K562 (cell line): ENCODE measurements around the gene TREH. TPM values are rescaled to one million over a fixed set of nuclear protein-coding genes. Genes with fewer than 3 reads are reported as not detected.

Source experiments
- ATAC-seq: fragments of 200-7000 bp; cut with Tn5 transposase; 3 replicates; pipeline ENCODE4 v1.9.1; 2020; ENCODE audit warnings: moderate library complexity
- BruUV-seq: library from RNA; stranded (reverse); fragments of 400-500 nt; replicated peaks from 2 replicates; lab custom pipeline; 2021; lab: Mats Ljungman, UMichigan
- CTCF ChIA-PET: fragments of 300-600 bp; formaldehyde crosslinking; extraction: SDS; loops from one replicate; lab custom pipeline; 2021; ENCODE audit warnings: low intra/inter-chr PET ratio; lab: Yijun Ruan, JAX
- POLR2A ChIA-PET: fragments of 300-600, 350-650 bp; sonication (Branson Sonifier 250); formaldehyde crosslinking; extraction: SDS; loops from one replicate; lab custom pipeline; 2021; ENCODE audit warnings: antibody characterized with exemption, inconsistent platforms; lab: Yijun Ruan, JAX
- DNase-seq, 4 experiments: peaks; one replicate each; pipeline versions ENCODE4 v3.0.0 to v3.0.0-alpha.2; 2011 to 2018; ENCODE audit warnings: low spot score in 3 of 4, mixed read lengths in 3 of 4; ENCODE audit errors: extremely low read depth in 1 of 4
- FAIRE-seq: peaks from 2 replicates; lab custom pipeline; 2011; peaks lifted over from hg19 to GRCh38; lab: Jason Lieb, UNC
- H2AFZ ChIP-seq: 2 replicates; pipeline ENCODE4 v1.6.0; 2011; ENCODE audit warnings: low read depth, low read length, control low read depth, inconsistent platforms
- H3K27ac ChIP-seq: fragments of 200-600 bp; 3 replicates; pipeline ENCODE4 v1.8.0; 2011; ENCODE audit warnings: low read depth, mild to moderate bottlenecking, control low read depth, inconsistent platforms, low read length, moderate library complexity, mixed read lengths; ENCODE audit errors: extremely low read depth
- H3K27me3 ChIP-seq, 2 experiments: fragments of 300-600 bp in 1 of 2; 2 replicates in 1 of 2; 3 replicates in 1 of 2; pipeline versions ENCODE4 v1.6.0 to v1.8.0; 2011; ENCODE audit warnings: inconsistent platforms in 2 of 2, low read length in 2 of 2, mild to moderate bottlenecking in 1 of 2, mixed read lengths in 1 of 2, moderate library complexity in 1 of 2; ENCODE audit not compliant: control insufficient read depth in 2 of 2, insufficient read depth in 2 of 2
- H3K36me3 ChIP-seq: fragments of 300-600 bp; 3 replicates; pipeline ENCODE4 v1.8.0; 2011; ENCODE audit warnings: mild to moderate bottlenecking, low read length, inconsistent platforms; ENCODE audit not compliant: control insufficient read depth, insufficient read depth
- H3K4me1 ChIP-seq, 2 experiments: fragments of 200-600 bp in 1 of 2; replicated peaks in 1 of 2; 2 replicates in 1 of 2; 3 replicates in 1 of 2; pipeline versions ENCODE4 v1.5.1 to v1.8.0; 2011; ENCODE audit warnings: inconsistent platforms in 2 of 2, low read length in 2 of 2, mild to moderate bottlenecking in 1 of 2, mixed read lengths in 1 of 2, moderate library complexity in 1 of 2; ENCODE audit not compliant: control insufficient read depth in 2 of 2, insufficient read depth in 2 of 2
- H3K4me2 ChIP-seq: 2 replicates; pipeline ENCODE4 v1.6.1; 2011; ENCODE audit warnings: low read length, control low read depth, inconsistent platforms, mixed read lengths; ENCODE audit not compliant: insufficient read depth
- H3K4me3 ChIP-seq: fragments of 200-600 bp; sonication (generic), shearing (Covaris generic); 2 replicates; pipeline ENCODE4 v1.5.1; 2016; ENCODE audit warnings: control low read depth, inconsistent platforms
- H3K79me2 ChIP-seq: fragments of 200-600 bp; 3 replicates; pipeline ENCODE4 v1.8.0; 2011; ENCODE audit warnings: low read length, inconsistent platforms; ENCODE audit not compliant: control insufficient read depth, insufficient read depth
- H3K9ac ChIP-seq, 2 experiments: 2 replicates each; pipeline versions ENCODE4 v1.6.0 to v1.6.1; 2011; ENCODE audit warnings: low read depth in 2 of 2, low read length in 2 of 2, control low read depth in 1 of 2, inconsistent platforms in 1 of 2, mild to moderate bottlenecking in 1 of 2, mixed read lengths in 1 of 2; ENCODE audit not compliant: insufficient read depth in 1 of 2
- H3K9me1 ChIP-seq: one replicate; pipeline ENCODE4 v1.6.0; 2011; ENCODE audit warnings: inconsistent platforms, mild to moderate bottlenecking, low read length, moderate library complexity; ENCODE audit not compliant: control insufficient read depth, insufficient read depth
- H3K9me3 ChIP-seq: replicated peaks from 2 replicates; pipeline ENCODE4 v1.5.1; 2011; ENCODE audit warnings: low read depth, low read length, inconsistent platforms; ENCODE audit not compliant: control insufficient read depth, insufficient read depth
- H4K20me1 ChIP-seq: replicated peaks from 2 replicates; pipeline ENCODE4 v1.6.1; 2011; ENCODE audit warnings: low read length, inconsistent platforms, mixed read lengths; ENCODE audit not compliant: control insufficient read depth, insufficient read depth
- MIER1 ChIP-seq: fragments of 450-650 bp; IDR thresholded peaks from 2 replicates; pipeline ENCODE4 v1.6.1; 2016; ENCODE audit warnings: antibody characterized with exemption, mild to moderate bottlenecking, low read depth
- SMARCA4 ChIP-seq: fragments of 450-650 bp; IDR thresholded peaks from 2 replicates; pipeline ENCODE4 v1.6.1; 2016
- WGBS: fragments of 100-300 bp; shearing (Covaris generic); methylation state at CpG from one replicate; pipeline ENCODE4 v1.1.6; 2016; ENCODE audit warnings: low coverage, mixed read lengths; ENCODE audit not compliant: insufficient coverage; ENCODE audit errors: missing lambda C conversion rate; 5-methylcytosine and 5-hydroxymethylcytosine counted together
- in situ Hi-C: fragments of 300-500 bp; cut with MboI; formaldehyde crosslinking; loops from 4 replicates; pipeline ENCODE4 v1.15.0; 2018; ENCODE audit warnings: inconsistent platforms, mixed read lengths
- intact Hi-C: fragments of 100-400 bp; cut with micrococcal nuclease; formaldehyde crosslinking; loops from 2 replicates; pipeline ENCODE4 v1.14.2; 2022
- polyA plus RNA-seq, 8 experiments: library from polyadenylated mRNA; depleted of rRNA in 4 of 8; stranded (reverse) in 5 of 8; unstranded in 3 of 8; fragments of >200 nt; fragmentation: Nextera tagmentation in 2 of 8; fragmentation: Illumina TruSeq in 1 of 8; extraction: Ambion mirVana in 2 of 8; extraction: Trizol in 1 of 8; gene quantifications; 2 replicates each; pipeline versions ENCODE4 v1.2.1 to v1.2.3, GENCODE V29; 2011 to 2014; ENCODE audit warnings: inconsistent platforms in 1 of 8, missing spikeins in 1 of 8
- total RNA-seq, 7 experiments: library from RNA; depleted of rRNA in 6 of 7; stranded (reverse); fragments of >200 nt in 6 of 7; fragmentation: Illumina TruSeq in 2 of 7; extraction: Trizol in 2 of 7; gene quantifications; 2 replicates each; pipeline versions ENCODE4 v1.2.1 to v1.2.3, GENCODE V29; 2011 to 2021; ENCODE audit warnings: low replicate concordance in 1 of 7
- TF ChIP-seq, protein P1 (sequence below): fragments of 450-650 bp; IDR thresholded peaks from 2 replicates; pipeline ENCODE4 v1.6.1; 2016

Gene TREH
- total and polyA plus RNA-seq, 9 of the 15 experiments (the other 6 are each of a cell fraction or from before 2014, with no cell fraction given), result 0.09 to 0.20 (median 0.11) TPM; not detected in 6

- no peak for TF ChIP-seq MIER1
Measured at GRCh38 chr11:118663902-118664301, 15.5 kb downstream of the TREH start (continued).

- BruUV-seq, result no TSS peak
- Histone ChIP-seq H3K27me3 (no peaks in the 10 kb centered on the region), H3K9me3 (no peaks in the 10 kb centered on the region), H3K9ac (no peak overlapping the region; a peak in 1 of 4 replicates), H3K9me1 (peaks cover 6% of the 10 kb centered on the region), H3K4me3 (no peak overlapping the region), H3K27ac (no peak overlapping the region), H4K20me1 (no peaks in the 10 kb centered on the region), H3K36me3 (no peaks in the 10 kb centered on the region), H2AFZ (no peak overlapping the region), H3K4me1 (peaks cover 2 to 28% of the 10 kb centered on the region in 2 experiments; a peak in 3 of 5 replicates), H3K79me2 (no peaks in the 10 kb centered on the region), H3K4me2 (no peak overlapping the region)
- TF ChIP-seq, protein P1, sequence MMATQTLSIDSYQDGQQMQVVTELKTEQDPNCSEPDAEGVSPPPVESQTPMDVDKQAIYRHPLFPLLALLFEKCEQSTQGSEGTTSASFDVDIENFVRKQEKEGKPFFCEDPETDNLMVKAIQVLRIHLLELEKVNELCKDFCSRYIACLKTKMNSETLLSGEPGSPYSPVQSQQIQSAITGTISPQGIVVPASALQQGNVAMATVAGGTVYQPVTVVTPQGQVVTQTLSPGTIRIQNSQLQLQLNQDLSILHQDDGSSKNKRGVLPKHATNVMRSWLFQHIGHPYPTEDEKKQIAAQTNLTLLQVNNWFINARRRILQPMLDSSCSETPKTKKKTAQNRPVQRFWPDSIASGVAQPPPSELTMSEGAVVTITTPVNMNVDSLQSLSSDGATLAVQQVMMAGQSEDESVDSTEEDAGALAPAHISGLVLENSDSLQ, result 0 out of 2 replicates have a peak, but pooled peaks have one; percentile 14
- no peak for TF ChIP-seq SMARCA4
- ATAC-seq, result no peak
- ChIA-PET CTCF (no interaction called here), POLR2A (interaction anchor here (0.6 to 1.0 kb wide), 3 partner anchors 55 to 365 kb away, joined by 3 to 4 read pairs (median 3); no protein-coding TSS in a partner anchor)
- DNase-seq, result no peak
- FAIRE-seq, result no peak
- in situ Hi-C loops, result no loop called here
- 30% methylated on average over 4 of the region's 4 CpGs for WGBS
- intact Hi-C loops, result no loop called here
Measured at GRCh38 chr11:118663381-118663780, 16.1 kb downstream of the TREH start.
